GM19324 (cell line): ENCODE measurements around the gene SYCP3.
"Not testable (repeated sequence)": the region's sequence is repeated elsewhere in the genome, so short reads cannot be mapped to it uniquely, and the experiment has no call there.

Source experiments
- ATAC-seq: cut with Tn5 transposase; IDR thresholded peaks from one replicate; pipeline ENCODE4 v1.9.1; 2021; ENCODE audit warnings: mild to moderate bottlenecking, moderate library complexity; ENCODE audit not compliant: unreplicated experiment, low FRiP score

The SYCP3 gene

GRCh38 chr12:101686176-101686575, 53.1 kb downstream of the SYCP3 start:
- ATAC-seq, result no peak

GRCh38 chr12:101685092-101685491, 54.2 kb downstream of the SYCP3 start:
- no peak for ATAC-seq

GRCh38 chr12:101681627-101682026, 57.6 kb downstream of the SYCP3 start:
- not testable (repeated sequence) for ATAC-seq

- ATAC-seq, result no peak
Observed at GRCh38 chr12:101680647-101681046, 58.6 kb downstream of the SYCP3 start.

- ATAC-seq, result no peak
Observed at GRCh38 chr12:101680240-101680639, 59.0 kb downstream of the SYCP3 start.
